Measurements from ENCODE around the gene CACNA2D3.
A peak's percentile ranks its signal among the peaks of the same experiment; 100 is the strongest.
"Not testable (repeated sequence)": the region's sequence is repeated elsewhere in the genome, so short reads cannot be mapped to it uniquely, and the experiment has no call there.

Gene CACNA2D3

DNA sequence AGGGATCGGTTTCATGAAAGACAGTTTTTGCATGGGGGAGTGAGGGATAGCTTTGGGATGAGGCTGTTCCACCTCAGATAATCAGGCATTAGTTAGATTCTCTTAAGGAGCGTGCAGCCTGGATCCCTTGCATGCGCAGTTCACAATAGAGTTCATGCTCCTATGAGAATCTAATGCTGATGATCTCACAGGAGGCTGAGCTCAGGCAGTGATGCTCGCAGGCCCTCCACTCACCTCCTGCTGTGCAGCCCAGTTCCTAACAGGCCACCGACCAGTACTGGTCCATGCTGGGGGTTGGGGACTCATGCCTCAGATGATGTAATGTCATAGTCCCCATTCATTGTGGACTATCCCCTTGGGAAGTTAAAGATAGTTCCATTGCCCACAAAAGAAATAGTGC lies 255.8 kb downstream of the CACNA2D3 start:
- DNase-seq = no peak

DNA sequence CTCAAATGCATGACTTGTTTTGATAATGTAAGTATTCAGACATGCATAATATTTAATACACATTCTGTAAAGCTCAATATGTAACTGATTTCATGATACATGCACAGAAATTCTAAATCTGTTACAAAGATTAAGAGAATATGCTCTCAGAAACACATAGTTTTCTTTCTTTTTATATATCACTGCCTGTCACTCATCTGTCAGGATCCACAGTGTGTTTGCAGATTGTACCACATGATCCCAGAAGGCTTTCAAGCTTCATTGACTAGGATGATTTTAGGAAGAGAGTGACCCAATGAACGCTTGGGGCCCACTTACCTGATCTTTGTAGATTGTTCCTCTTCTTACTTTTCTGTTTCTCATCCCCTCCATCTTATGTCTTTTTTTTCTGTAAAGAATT lies 261.9 kb downstream of the CACNA2D3 start:
- no peak for DNase-seq

DNA sequence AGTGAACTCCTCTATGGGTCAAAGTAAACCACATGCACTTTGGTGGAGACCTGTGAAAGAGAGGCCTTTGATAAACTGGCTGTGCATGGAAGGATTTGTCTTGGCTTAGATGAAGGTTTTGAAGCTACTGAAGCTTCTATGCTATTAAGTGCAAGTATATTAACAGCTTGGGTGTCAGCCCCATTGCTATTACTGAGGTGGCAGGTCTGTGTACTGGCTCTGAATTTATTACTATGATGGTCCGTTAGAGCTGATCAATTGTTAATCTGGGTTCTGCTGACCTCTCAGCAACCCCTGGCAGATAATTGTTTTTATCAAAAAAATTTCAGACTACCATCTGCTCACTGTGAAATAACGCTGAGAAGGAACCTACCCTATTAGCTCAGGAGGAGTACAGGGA lies 268.2 kb downstream of the CACNA2D3 start:
- no peak for DNase-seq

DNA sequence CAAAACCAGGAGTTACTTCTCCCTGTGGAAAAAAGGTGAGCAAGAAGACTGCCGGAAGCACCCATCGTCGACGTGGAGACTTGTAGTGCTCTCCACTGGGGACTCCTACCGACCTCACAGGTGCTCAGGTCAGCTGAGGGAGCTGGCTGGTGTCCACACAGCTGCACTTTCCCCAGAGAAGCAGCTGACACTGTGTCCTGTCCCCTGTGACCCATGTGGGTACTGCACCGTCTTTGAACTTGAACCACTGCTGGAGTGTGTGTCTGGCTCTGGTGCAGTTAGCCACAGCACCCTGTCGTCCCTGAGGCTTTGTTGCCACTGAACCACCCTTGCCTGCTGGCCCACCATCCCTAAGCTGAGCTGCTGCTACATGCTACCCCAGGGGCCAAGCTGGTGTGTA lies 270.8 kb downstream of the CACNA2D3 start:
- DNase-seq = no peak

DNA sequence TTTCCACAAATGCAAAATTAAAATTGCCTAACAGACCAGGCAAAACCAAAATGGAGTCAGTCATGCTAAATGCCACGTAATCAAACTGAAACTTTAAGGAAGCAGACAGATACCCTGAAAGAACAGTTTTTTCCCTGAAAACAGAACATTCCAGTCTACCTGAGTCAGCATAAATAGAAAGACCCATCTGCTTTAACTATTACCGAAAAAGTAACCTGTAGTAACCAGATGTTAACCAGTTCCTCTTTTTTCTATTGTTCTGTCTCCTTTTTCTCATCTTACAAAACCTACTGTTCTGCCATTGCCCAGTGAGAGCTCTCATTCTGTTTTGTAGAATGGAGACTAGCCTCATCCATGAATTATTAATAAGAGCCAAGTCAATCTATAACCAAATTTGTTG lies 286.0 kb downstream of the CACNA2D3 start:
- DNase-seq = no peak

DNA sequence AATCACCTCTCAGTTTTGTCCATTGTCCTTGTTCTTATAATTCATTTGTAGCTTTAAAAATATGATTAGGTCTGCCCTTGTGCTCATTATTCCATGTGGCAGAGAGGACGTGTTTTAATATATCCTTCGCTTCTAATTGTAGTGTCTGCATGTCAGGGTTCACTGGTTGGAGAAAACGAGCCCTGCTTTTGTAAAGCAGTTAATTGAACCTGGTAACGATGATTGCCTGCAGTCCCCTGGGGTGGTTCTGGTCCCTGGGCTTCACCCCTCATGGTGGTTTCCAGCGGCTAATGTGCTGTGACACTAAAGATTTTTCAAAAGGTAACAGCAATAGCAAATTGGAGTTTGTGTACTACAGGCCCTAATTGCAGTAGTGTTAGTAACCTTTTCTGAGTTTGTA lies 299.6 kb downstream of the CACNA2D3 start:
- DNase-seq = no peak

DNA sequence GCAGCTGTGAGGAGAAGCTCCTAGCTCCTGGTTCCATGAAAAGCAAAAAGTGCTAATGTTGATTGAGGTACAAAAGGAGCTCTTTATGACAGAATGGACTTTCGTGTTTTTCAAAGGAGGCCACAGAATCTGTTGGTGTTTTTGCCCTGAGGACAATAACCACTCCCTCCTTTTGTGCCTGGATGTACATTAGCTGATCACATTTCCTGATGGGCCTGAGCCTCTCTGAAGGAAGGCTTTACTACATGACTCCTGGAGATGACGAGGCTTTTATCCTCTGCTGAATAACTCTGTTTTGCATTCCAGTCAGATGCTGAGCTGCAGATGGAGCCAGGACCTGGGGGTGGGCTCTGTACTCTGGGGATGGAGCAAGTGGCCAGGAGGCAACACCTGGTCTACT lies 301.9 kb downstream of the CACNA2D3 start:
- no peak for DNase-seq

DNA sequence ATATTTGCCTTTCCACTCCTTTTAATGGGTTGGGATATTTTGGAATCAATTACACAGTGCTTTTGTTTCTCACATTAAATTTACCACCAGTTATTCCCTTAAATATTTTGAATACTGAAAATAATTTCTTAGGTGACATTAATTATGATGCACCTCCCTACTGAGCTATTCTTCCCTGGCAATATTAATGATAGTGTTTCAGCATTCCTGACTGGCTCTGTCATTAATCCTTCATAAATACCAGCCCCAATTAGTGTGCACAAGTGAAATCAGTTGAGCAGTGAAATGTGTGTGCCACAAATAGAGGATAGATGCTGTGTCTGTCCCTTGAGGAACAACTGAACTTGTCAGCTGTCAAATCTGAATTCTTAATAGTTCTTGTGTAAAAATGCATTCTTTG lies 304.0 kb downstream of the CACNA2D3 start:
- DNase-seq = no peak

DNA sequence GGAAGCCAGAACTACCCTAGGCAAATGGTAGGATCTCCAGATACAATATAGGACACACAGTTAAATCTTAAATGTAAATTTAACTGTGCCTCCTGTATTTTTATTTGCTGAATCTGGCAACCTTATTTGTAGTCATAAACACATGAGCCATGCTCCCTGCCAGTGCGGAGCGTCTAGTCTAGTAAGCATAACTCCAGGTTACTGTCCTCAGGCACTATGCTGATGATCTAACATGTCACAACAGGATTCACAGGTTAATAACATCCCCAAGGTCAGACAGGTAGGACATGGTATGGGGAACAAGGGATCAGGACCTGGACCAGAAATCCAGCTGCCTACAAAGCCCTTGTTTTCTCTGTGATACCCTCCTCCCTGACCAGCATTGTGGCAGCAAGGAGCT lies 305.1 kb downstream of the CACNA2D3 start:
- no peak for DNase-seq

DNA sequence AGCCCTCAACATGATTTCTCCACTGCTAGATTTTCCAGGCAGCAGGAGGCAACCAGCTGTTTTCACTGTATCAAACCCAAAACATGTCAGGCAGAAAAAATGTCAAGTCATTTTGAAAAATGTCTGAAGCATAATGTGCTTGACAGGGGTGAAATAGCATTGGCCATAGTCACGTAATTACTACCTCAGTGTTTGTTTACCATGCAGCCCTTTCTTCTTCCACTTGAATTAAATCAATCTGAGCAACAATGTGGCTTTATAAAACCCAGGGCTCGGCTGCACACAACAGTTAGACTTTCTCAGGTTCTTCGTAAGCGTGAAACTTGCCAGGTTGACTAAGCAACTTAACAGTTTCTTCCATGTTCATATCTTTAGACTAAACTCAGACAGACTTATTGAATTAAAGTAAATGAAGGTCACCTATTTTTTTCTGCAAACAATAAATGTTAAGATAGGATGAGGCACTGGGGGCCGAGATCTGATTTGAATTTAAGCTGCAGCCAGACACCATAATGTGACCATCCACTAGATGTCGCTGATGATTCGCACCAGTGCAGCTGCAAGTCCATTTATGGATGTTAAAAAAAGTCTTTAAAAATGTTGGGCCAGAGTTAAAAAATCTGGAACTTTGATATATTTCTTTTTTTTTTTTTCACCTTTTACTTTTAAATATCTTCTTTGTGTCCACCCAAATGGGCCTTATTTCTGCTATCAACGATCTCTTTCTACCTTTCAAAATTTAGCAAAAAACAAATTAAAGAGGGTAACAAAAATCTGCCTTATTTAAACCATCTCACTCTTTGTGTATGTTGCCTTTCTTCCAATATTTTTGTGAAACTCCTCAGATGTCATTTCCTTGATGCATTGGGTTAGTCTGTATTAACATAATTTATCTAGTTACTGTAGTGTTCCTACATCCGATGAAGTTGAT lies 305.9 kb downstream of the CACNA2D3 start:
- peak; percentile 17 to 44 for DNase-seq

DNA sequence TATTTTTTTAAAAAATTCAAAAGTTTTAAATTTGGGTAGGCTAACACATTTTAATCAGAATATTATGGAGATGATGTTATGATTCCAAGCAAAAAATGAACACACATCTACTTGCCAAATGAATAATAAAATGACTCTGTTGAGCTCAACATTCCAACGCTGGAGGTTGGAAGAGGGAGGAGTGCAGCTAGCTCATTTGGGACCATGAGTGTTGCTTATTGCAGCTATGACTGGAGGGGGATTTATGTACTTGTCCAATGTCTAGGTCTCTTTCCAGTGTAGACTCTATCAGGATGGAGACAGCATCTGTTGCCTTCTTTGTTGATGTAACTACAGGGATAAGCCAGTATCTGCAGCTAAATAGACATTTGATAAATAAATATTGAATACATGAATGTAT lies 310.6 kb downstream of the CACNA2D3 start:
- no peak for DNase-seq

DNA sequence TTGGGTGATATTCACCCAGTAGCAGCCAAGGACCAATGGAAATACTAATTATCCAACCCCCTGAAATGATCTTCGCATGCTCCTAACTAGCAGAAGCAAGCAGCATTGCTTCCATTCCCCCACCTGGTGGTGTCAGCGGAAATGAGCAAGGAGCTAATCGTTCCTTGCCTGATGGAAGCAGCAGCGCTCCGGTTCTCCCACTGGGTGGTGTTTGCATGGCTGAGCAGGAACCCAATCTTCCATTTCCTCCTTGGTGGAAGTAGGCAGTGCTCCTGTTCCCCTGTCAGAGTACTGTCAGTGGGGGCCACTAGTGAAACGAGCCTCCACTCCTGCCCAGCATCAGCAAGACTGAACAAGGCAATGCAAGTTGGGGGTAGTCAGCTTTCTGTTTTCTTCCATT lies 311.5 kb downstream of the CACNA2D3 start:
- no peak for DNase-seq

DNA sequence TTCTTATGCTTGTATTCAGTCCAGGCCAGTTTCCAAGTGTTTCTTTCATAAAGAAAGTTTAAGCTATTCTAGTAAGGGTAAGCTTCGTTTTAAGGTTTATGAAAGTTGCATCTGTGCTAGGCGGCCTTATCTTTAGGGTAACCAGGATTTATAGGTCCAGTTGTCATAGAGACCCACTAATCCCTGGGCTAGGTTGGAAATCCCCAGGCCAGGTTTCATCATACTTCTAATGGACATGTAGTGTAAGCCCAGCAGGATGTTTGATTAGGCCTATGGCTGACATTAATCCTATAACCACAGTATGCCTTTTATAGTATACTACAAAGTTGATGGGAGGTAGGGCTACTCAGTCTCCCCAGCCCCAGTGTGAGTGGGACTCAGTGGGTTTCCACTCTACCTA lies 312.4 kb downstream of the CACNA2D3 start:
- no peak for DNase-seq

DNA sequence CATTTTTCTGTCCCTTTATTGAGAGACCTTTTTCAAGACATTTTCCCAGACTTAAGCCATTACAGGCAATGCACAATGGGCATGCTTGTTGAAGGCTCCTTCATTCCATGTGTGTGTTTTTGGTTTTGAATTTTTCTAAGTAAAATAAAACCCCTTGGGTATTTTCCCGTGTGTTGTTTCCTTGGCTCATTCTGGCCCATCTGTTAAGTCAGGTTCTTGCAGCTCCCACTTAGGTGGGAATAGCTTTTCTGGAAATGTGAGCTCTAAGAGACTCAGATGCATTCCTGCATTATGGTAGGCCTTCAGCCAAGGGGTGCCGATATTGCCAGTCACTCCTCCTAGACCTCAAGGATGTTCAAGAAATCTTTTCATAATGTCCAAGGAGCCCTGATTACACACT lies 314.9 kb downstream of the CACNA2D3 start:
- no peak for DNase-seq

DNA sequence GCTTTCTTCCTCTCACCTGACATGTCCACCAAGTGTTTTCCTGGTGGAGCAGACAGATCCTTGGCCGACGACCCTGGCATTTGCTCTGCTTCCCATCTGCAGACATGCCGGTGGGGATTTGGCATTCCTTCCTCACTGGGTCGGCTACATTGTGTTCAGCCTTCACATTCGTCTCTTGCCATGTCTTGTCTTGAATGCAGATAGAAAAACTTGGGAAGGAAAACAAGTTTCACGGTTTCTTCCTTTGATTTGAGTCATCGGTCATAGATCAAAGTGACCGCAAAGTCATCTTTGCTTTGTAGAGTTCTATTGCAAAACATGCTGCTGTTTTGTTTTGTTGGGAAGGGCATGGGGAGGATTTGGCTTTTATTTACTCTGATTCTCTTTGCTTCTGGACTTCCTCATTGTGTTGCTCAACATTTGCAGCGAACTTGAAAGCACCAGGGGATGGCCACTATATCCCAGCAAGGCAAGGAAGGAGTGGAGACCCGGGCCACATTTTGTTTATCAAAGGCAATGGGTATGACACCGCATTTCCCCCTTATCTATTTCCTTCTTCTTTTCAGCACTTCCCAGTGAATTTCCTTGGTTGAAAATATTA lies 321.3 kb downstream of the CACNA2D3 start:
- no peak for DNase-seq

DNA sequence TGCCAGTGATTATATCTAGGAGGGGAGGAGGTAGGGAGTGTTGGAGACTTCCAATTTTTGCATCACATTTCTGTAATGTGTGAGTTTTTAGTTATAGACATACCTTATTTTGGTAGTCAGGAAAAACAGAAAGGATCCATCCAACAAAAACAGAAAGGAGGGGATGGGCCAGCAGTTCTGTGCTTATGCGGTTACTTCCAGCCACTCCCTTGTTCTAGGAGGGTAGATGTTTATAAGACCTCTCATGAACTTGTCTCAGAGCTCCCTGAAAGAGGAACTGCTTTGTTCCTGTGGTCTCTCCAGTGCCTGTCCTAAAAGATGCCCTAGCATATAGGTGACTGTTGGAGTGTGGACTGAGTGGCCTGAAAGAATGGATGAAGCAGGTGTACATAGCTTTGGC lies 323.3 kb downstream of the CACNA2D3 start:
- no peak for DNase-seq

DNA sequence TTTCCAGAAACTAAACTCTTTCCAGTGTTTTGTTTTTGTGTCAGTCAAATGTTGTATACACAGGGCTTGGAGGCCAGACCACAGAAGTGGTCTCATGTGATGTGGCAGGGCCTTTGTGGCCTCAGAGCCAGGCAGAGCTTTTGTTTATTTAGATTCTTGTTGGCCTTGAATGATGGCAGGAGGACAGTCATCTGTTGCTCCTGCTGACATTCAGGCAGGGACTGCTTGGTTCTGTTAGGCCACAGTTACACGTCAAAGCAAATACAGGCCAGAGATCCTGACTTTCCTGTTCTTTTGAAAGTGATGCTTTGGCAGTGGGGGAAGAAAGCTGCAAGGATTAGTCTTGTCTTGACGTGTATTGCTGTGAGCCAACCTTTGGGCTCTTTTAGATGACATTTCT lies 325.1 kb downstream of the CACNA2D3 start:
- no peak for DNase-seq

DNA sequence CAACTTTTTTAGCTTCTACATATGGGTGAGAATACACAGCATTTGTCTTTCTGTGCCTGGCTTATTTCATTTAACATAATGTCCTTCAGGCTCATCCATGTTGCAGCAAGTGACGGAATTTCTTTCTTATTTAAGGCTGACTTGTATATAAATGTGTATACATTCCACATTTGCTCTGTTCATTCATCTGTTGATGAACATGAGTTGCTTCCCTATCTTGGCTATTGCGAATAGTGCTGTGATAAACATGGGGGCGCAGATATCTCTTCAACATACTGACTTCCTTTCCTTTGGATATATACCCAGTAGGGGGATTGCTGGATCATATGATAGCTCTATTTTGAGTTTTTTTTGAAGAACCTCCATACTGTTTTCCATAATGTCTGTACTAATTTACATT lies 332.5 kb downstream of the CACNA2D3 start:
- DNase-seq = no peak

DNA sequence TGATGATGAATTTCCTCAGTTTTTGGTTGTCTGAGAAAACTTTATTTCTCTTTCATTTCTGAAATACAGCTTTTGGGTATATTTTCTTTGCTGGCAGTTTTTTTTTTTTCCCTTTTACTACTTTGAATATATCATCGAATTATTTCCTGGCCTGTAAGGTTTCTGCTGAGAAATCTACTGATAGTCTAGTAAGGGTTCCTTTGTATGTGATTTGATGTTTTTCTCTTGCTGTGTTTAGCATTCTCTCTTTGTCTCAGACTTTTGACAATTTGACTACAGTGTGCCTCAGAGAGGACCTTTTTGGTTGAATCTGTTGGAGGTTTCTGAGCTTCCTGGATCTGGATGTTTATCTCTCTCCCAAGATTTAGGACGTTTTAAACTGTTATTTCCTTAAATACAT lies 336.0 kb downstream of the CACNA2D3 start:
- no peak for DNase-seq

DNA sequence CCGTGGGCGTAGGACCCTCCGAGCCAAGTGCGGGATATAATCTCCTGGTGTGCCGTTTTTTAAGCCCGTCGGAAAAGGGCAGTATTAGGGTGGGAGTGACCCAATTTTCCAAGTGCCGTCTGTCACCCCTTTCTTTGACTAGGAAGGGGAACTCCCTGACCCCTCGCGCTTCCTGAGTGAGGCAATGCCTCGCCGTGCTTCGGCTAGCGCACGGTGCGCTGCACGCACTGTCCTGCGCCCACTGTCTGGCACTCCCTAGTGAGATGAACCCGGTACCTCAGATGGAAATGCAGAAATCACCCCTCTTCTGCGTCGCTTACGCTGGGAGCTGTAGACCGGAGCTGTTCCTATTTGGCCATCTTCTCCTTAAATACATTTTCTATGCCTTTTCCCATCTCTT lies 342.2 kb downstream of the CACNA2D3 start:
- not testable (repeated sequence) for DNase-seq

DNA sequence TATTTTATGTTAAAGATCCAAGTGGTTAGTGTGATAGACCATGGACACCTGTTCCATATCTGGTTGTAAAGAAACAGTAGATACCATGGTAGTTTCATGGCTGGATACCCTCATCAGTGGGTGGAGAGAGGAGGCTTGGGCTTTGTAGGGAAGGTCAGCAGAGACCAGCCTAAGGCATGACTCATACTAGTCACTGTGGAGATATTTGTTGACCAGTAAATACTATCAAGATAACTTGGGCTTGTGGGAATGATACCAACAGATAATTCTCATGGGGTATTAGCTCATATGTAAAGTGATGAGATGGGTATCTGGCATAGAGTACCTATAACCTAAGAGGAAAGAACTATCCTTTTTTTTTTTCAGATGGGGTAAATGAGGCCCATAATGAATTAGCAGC lies 354.5 kb downstream of the CACNA2D3 start:
- no peak for DNase-seq

DNA sequence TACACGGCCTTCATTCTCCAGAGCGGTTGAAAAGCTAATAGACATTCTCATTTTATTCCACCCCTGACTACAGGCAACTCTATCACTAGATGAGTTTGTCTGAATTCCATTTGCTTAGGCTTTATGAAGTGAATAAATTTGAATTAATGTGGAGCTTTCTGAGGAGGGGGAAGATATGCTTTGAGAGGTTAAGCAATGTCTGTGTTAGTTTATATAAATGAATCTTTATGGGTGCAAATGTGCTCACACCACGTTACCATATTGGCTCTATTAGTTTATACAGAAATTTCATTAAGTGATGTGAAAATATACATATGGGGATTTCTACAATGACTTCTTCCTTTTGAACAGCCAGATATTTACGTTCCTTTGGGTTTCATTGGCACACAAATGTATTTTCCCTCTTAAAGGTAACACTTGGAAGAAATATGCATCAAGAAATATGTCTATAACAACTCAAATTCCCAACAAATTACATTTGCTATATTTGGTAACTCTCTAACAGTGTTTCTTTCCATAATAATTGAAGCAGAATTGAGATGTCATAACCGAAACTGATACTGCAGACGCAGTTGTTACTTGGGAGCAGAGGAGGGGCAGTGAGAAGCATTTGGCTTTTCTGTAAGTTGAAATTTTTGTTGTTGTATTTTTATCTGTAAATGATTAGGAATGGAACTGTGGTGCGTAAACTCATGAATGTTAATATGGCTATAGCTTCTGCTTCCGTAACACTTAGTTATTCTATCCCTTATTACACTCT lies 359.4 kb downstream of the CACNA2D3 start:
- no peak for DNase-seq

DNA sequence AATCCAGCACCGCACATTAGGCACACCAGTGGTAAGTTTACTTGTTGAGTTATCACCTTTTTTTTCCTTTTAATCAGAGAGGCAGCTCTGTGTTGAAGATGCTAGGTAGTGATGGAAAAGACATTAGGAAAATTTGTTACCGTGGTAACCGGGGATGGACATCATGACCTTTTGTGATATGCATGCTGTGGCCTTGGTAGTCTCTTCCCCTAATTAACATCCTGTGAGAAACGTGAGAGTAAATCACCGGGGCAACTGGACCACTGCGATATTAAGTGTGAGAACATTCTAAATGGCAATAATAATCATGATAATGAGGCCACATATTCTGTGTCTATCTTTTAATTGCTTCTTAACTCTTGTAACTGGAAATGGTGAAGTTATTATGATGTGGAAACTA lies 362.0 kb downstream of the CACNA2D3 start:
- DNase-seq = no peak

DNA sequence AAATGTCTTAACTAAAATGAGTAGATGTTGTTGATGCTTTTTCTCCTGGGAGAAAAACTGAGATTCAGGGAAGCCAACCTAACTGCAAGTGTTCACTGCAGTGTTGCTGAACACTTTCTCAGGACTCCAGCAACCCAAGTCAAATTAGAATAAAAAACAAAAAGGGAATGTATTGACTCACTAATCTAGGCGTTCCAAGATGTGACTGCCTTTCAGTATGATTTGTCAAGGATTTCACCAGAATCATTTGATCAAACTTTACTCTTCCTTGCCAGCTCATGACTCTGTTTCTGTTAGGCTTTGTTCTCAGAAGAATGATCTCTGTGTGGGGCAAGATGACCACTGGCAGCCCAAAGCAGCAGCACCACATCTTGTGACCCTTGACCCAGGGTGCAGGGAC lies 364.0 kb downstream of the CACNA2D3 start:
- DNase-seq = no peak
